SK-N-SH (cell line): ENCODE measurements around the gene GMPR. TPM values are rescaled to one million over a fixed set of nuclear protein-coding genes. Genes with fewer than 3 reads are reported as not detected.

Experiments used
- CTCF ChIA-PET: fragments of 300-600, 350-600 bp; formaldehyde crosslinking; extraction: SDS; loops from one replicate; lab custom pipeline; 2021; lab: Yijun Ruan, JAX
- POLR2A ChIA-PET: fragments of 350-600 bp; sonication (Branson Sonifier 250); formaldehyde crosslinking; extraction: SDS; loops from one replicate; lab custom pipeline; 2020; ENCODE audit warnings: antibody characterized with exemption, inconsistent platforms; lab: Yijun Ruan, JAX
- DNase-seq: peaks from one replicate; pipeline ENCODE4 v3.0.0; 2012
- H2AFZ ChIP-seq: fragments of 200-600 bp; sonication (generic); 2 replicates; pipeline ENCODE4 v1.8.1; 2016; ENCODE audit warnings: antibody characterized with exemption, mild to moderate bottlenecking, low read depth
- H3F3A ChIP-seq: fragments of 200-600 bp; sonication (generic); replicated peaks from 2 replicates; pipeline ENCODE3; 2016; ENCODE audit warnings: antibody characterized with exemption, mild to moderate bottlenecking; ENCODE audit not compliant: insufficient read depth
- H3K27ac ChIP-seq, 2 experiments: fragments of 200-500 bp in 1 of 2; fragments of 200-600 bp in 1 of 2; sonication (Bioruptor generic) in 1 of 2; sonication (generic), shearing (Covaris generic) in 1 of 2; 2 replicates each; pipeline versions ENCODE4 v1.5.1 to v1.6.1; 2014 to 2016; ENCODE audit warnings: low read depth in 2 of 2, inconsistent platforms in 1 of 2, low read length in 1 of 2, mild to moderate bottlenecking in 1 of 2, mixed read lengths in 1 of 2
- H3K27me3 ChIP-seq: fragments of 200-600 bp; sonication (generic), shearing (Covaris generic); 2 replicates; pipeline ENCODE4 v1.6.1; 2016; ENCODE audit warnings: mixed run types; ENCODE audit not compliant: insufficient read depth
- H3K36me3 ChIP-seq, 2 experiments: fragments of 200-500 bp in 1 of 2; fragments of 200-600 bp in 1 of 2; sonication (Bioruptor generic) in 1 of 2; sonication (generic) in 1 of 2; replicated peaks in 1 of 2; 2 replicates each; pipeline versions ENCODE3 to v1.5.1; 2014 to 2016; ENCODE audit warnings: low read length in 1 of 2, mild to moderate bottlenecking in 1 of 2; ENCODE audit not compliant: insufficient read depth in 2 of 2, control insufficient read depth in 1 of 2
- H3K4me1 ChIP-seq, 2 experiments: fragments of 200-500 bp in 1 of 2; fragments of 200-600 bp in 1 of 2; sonication (Bioruptor generic) in 1 of 2; sonication (generic), shearing (Covaris generic) in 1 of 2; 2 replicates each; pipeline versions ENCODE4 v1.5.1 to v1.6.1; 2014 to 2016; ENCODE audit warnings: low read depth in 1 of 2, low read length in 1 of 2, mixed run types in 1 of 2; ENCODE audit not compliant: insufficient read depth in 2 of 2, control insufficient read depth in 1 of 2
- H3K4me2 ChIP-seq: fragments of 200-600 bp; sonication (generic), shearing (Covaris generic); 2 replicates; pipeline ENCODE4 v1.6.1; 2017; ENCODE audit warnings: mixed run types
- H3K4me3 ChIP-seq, 2 experiments: fragments of 200-500 bp in 1 of 2; fragments of 200-600 bp in 1 of 2; sonication (Bioruptor generic) in 1 of 2; sonication (generic), shearing (Covaris generic) in 1 of 2; 2 replicates each; pipeline versions ENCODE4 v1.5.1 to v1.8.1; 2014 to 2016; ENCODE audit warnings: low read depth in 2 of 2, inconsistent platforms in 1 of 2, low read length in 1 of 2, mild to moderate bottlenecking in 1 of 2, mixed read lengths in 1 of 2, moderate library complexity in 1 of 2
- H3K79me2 ChIP-seq: fragments of 200-600 bp; sonication (generic); 2 replicates; pipeline ENCODE4 v1.8.1; 2017; ENCODE audit warnings: mild to moderate bottlenecking; ENCODE audit not compliant: insufficient read depth
- H3K9ac ChIP-seq: fragments of 200-600 bp; sonication (generic); 2 replicates; pipeline ENCODE4 v1.6.1; 2017; ENCODE audit warnings: mixed run types
- H3K9me2 ChIP-seq: fragments of 200-600 bp; sonication (generic); 2 replicates; pipeline ENCODE4 v1.6.1; 2017; ENCODE audit warnings: mixed run types
- H3K9me3 ChIP-seq: fragments of 200-600 bp; sonication (generic); 2 replicates; pipeline ENCODE4 v1.6.1; 2017; ENCODE audit warnings: mixed run types, mild to moderate bottlenecking, moderate library complexity
- H4K20me1 ChIP-seq: fragments of 200-600 bp; sonication (generic); 2 replicates; pipeline ENCODE4 v1.6.1; 2017; ENCODE audit warnings: mild to moderate bottlenecking, mixed run types; ENCODE audit not compliant: insufficient read depth
- EZH2phosphoT487 ChIP-seq: fragments of 200-600 bp; sonication (generic); IDR thresholded peaks from 2 replicates; pipeline ENCODE4 v1.6.1; 2017; ENCODE audit warnings: low read depth, mixed run types, mild to moderate bottlenecking, antibody characterized with exemption, moderate library complexity, borderline replicate concordance
- FOXJ3 ChIP-seq: sonication (generic); formaldehyde crosslinking; IDR thresholded peaks from 2 replicates; pipeline ENCODE4 v1.5.1; 2020; ENCODE audit warnings: mild to moderate bottlenecking, missing genetic modification reagents
- FOXM1 ChIP-seq: IDR thresholded peaks from 2 replicates; pipeline ENCODE4 v1.4.0; 2012; ENCODE audit warnings: low read depth, mild to moderate bottlenecking
- MEF2A ChIP-seq: IDR thresholded peaks from 2 replicates; pipeline ENCODE4 v1.4.0; 2012; ENCODE audit warnings: low read depth, borderline replicate concordance
- NFIC ChIP-seq: IDR thresholded peaks from 2 replicates; pipeline ENCODE4 v1.4.0; 2012; ENCODE audit warnings: borderline replicate concordance
- RCOR1 ChIP-seq: fragments of 150-350 bp; IDR thresholded peaks from 2 replicates; pipeline ENCODE4 v1.6.1; 2017; ENCODE audit warnings: antibody characterized with exemption, low read length
- SMC3 ChIP-seq: IDR thresholded peaks from 2 replicates; pipeline ENCODE4 v1.6.1; 2012; ENCODE audit warnings: low read depth, low read length, improper control_type of control experiment
- TCF12 ChIP-seq: IDR thresholded peaks from 2 replicates; pipeline ENCODE4 v1.4.0; 2012
- TEAD4 ChIP-seq: IDR thresholded peaks from 2 replicates; pipeline ENCODE4 v1.4.0; 2012; ENCODE audit warnings: mild to moderate bottlenecking, borderline replicate concordance; ENCODE audit not compliant: insufficient read depth
- WGBS: methylation state at CpG from one replicate; pipeline ENCODE4 v1.1.6; 2017; ENCODE audit warnings: low lambda C conversion rate; 5-methylcytosine and 5-hydroxymethylcytosine counted together
- polyA plus RNA-seq, 3 experiments: library from polyadenylated mRNA; depleted of rRNA; stranded (reverse); fragments of >200 nt; gene quantifications; 2 replicates each; pipeline ENCODE4 v1.2.3, GENCODE V29; 2012
- TF ChIP-seq, protein P1 (sequence below): IDR thresholded peaks from 2 replicates; pipeline ENCODE4 v1.4.0; 2012; ENCODE audit warnings: low read depth, borderline replicate concordance
- TF ChIP-seq, protein P2 (sequence below): fragments of 200-600 bp; sonication (generic); IDR thresholded peaks from 2 replicates; pipeline ENCODE4 v1.6.1; 2017; ENCODE audit warnings: antibody characterized with exemption, mild to moderate bottlenecking, moderate library complexity
- TF ChIP-seq, protein P3 (sequence below): IDR thresholded peaks from 2 replicates; pipeline ENCODE4 v1.6.1; 2012; ENCODE audit warnings: mild to moderate bottlenecking, low read depth, low read length, moderate library complexity

Gene GMPR
- polyA plus RNA-seq, 1 of the 3 experiments (the other 2 are of a cell fraction): 21.0 TPM

DNA sequence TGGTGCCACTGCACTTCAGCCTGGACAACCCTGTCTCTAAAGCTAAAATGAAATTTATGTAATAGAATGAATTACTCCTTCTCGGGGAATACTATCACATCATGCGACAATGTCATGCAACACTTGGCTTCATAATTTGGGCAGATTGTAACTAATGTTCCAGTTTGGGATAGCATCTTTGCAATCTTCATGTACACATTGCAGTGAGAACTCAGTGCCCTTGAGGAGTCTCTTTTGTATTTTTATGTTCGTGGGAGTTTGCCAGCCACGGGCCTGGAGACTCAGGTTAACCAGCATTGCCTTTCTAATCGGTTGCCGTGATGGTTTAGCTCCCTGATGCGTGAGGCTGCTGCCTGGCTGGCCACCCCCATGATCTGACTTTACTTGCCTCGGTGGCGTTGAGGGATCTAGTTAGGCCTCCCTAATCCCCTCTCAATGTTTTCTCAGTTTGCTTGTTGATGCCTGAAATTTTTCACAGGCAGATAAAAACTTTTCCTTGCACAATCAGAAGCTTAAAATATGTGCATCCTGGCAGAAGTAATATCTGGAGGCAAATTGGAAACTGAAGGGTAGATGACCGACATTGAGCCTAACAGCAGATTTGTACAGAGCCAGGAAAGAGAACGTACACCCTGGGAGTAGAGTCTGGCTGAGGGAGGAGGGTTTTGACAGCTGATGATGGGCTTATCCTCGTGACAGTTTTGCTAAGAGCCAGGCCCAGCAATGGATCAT lies 2.4 kb downstream of the GMPR start:
- no peak overlapping the region for H3K9ac ChIP-seq
- no peaks in the 10 kb centered on the region for H3K36me3 ChIP-seq
- peaks cover 0 to 6% of the 10 kb centered on the region in 2 experiments; a peak in 1 of 4 replicates for H3K4me1 ChIP-seq
- ChIA-PET CTCF (interaction anchor here (0.9 to 1.5 kb wide), 3 partner anchors 76 to 658 kb away, joined by 3 read pairs; no protein-coding TSS in a partner anchor), POLR2A (no interaction called here)
- no peak overlapping the region for H3K27ac ChIP-seq
- TF ChIP-seq FOXM1: no peak
- TF ChIP-seq FOXJ3 (CRISPR knock-in tag): no peak
- no peak for TF ChIP-seq EZH2phosphoT487
- TF ChIP-seq SMC3: no peak
- TF ChIP-seq MEF2A: no peak
- TF ChIP-seq NFIC: no peak
- TF ChIP-seq, protein P1, sequence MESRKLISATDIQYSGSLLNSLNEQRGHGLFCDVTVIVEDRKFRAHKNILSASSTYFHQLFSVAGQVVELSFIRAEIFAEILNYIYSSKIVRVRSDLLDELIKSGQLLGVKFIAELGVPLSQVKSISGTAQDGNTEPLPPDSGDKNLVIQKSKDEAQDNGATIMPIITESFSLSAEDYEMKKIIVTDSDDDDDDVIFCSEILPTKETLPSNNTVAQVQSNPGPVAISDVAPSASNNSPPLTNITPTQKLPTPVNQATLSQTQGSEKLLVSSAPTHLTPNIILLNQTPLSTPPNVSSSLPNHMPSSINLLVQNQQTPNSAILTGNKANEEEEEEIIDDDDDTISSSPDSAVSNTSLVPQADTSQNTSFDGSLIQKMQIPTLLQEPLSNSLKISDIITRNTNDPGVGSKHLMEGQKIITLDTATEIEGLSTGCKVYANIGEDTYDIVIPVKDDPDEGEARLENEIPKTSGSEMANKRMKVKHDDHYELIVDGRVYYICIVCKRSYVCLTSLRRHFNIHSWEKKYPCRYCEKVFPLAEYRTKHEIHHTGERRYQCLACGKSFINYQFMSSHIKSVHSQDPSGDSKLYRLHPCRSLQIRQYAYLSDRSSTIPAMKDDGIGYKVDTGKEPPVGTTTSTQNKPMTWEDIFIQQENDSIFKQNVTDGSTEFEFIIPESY: no peak
- TF ChIP-seq TCF12: no peak
- TF ChIP-seq TEAD4: no peak
- TF ChIP-seq, protein P2, sequence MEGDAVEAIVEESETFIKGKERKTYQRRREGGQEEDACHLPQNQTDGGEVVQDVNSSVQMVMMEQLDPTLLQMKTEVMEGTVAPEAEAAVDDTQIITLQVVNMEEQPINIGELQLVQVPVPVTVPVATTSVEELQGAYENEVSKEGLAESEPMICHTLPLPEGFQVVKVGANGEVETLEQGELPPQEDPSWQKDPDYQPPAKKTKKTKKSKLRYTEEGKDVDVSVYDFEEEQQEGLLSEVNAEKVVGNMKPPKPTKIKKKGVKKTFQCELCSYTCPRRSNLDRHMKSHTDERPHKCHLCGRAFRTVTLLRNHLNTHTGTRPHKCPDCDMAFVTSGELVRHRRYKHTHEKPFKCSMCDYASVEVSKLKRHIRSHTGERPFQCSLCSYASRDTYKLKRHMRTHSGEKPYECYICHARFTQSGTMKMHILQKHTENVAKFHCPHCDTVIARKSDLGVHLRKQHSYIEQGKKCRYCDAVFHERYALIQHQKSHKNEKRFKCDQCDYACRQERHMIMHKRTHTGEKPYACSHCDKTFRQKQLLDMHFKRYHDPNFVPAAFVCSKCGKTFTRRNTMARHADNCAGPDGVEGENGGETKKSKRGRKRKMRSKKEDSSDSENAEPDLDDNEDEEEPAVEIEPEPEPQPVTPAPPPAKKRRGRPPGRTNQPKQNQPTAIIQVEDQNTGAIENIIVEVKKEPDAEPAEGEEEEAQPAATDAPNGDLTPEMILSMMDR: no peak
- TF ChIP-seq RCOR1: no peak
- TF ChIP-seq, protein P3, sequence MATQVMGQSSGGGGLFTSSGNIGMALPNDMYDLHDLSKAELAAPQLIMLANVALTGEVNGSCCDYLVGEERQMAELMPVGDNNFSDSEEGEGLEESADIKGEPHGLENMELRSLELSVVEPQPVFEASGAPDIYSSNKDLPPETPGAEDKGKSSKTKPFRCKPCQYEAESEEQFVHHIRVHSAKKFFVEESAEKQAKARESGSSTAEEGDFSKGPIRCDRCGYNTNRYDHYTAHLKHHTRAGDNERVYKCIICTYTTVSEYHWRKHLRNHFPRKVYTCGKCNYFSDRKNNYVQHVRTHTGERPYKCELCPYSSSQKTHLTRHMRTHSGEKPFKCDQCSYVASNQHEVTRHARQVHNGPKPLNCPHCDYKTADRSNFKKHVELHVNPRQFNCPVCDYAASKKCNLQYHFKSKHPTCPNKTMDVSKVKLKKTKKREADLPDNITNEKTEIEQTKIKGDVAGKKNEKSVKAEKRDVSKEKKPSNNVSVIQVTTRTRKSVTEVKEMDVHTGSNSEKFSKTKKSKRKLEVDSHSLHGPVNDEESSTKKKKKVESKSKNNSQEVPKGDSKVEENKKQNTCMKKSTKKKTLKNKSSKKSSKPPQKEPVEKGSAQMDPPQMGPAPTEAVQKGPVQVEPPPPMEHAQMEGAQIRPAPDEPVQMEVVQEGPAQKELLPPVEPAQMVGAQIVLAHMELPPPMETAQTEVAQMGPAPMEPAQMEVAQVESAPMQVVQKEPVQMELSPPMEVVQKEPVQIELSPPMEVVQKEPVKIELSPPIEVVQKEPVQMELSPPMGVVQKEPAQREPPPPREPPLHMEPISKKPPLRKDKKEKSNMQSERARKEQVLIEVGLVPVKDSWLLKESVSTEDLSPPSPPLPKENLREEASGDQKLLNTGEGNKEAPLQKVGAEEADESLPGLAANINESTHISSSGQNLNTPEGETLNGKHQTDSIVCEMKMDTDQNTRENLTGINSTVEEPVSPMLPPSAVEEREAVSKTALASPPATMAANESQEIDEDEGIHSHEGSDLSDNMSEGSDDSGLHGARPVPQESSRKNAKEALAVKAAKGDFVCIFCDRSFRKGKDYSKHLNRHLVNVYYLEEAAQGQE: no peak
- no peak overlapping the region for H2AFZ ChIP-seq
- no peaks in the 10 kb centered on the region for H4K20me1 ChIP-seq
- no peaks in the 10 kb centered on the region for H3K79me2 ChIP-seq
- DNase-seq: no peak
- peaks cover 9% of the 10 kb centered on the region for H3F3A ChIP-seq
- H3K9me3 ChIP-seq: no peaks in the 10 kb centered on the region
- no peaks in the 10 kb centered on the region for H3K9me2 ChIP-seq
- H3K4me2 ChIP-seq: no peak overlapping the region
- WGBS: 92% methylated on average over 11 of the region's 12 CpGs
- H3K27me3 ChIP-seq: no peaks in the 10 kb centered on the region
- no peak overlapping the region for H3K4me3 ChIP-seq
